Panc1 (cell line): ENCODE data around the gene UBE2L3. TPM values are rescaled to one million over a fixed set of nuclear protein-coding genes. Genes with fewer than 3 reads are reported as not detected.
A peak's percentile ranks its signal among the peaks of the same experiment; 100 is the strongest.

Experiments used
- ATAC-seq: fragments of 200-7000 bp; cut with Tn5 transposase; 2 replicates; pipeline ENCODE4 v1.9.1; 2020; ENCODE audit warnings: mild to moderate bottlenecking, moderate library complexity
- BruUV-seq: library from RNA; stranded (reverse); fragments of 400-500 nt; replicated peaks from 2 replicates; lab custom pipeline; 2021; lab: Mats Ljungman, UMichigan
- CTCF ChIA-PET: fragments of 300-600 bp; sonication (Branson Sonifier 250); formaldehyde crosslinking; loops from one replicate; lab custom pipeline; 2022; ENCODE audit warnings: antibody characterized with exemption; lab: Charles Lee
- POLR2A ChIA-PET: fragments of 300-600 bp; sonication (Branson Sonifier 250); formaldehyde crosslinking; loops from one replicate; lab custom pipeline; 2022; ENCODE audit warnings: antibody characterized with exemption; lab: Charles Lee
- DNase-seq: peaks from one replicate; pipeline ENCODE4 v3.0.0-alpha.2; 2010; ENCODE audit warnings: low read depth, low spot score
- H3K27ac ChIP-seq: 2 replicates; pipeline ENCODE4 v1.5.1; 2011; ENCODE audit warnings: mild to moderate bottlenecking, low read length, inconsistent platforms
- H3K27me3 ChIP-seq: fragments of 200-500 bp; sonication (Bioruptor generic); 2 replicates; pipeline ENCODE4 v1.6.0; 2014; ENCODE audit warnings: low read length, inconsistent platforms; ENCODE audit not compliant: control insufficient read depth, insufficient read depth
- H3K36me3 ChIP-seq: fragments of 200-500 bp; sonication (Bioruptor generic); 2 replicates; pipeline ENCODE4 v1.5.1; 2014; ENCODE audit warnings: inconsistent platforms, mild to moderate bottlenecking, low read length, moderate library complexity; ENCODE audit not compliant: control insufficient read depth, insufficient read depth
- H3K4me1 ChIP-seq: 2 replicates; pipeline ENCODE4 v1.5.1; 2011; ENCODE audit warnings: inconsistent platforms, mild to moderate bottlenecking, low read length, moderate library complexity; ENCODE audit not compliant: control insufficient read depth, insufficient read depth
- H3K4me3 ChIP-seq, 2 experiments: 2 replicates each; pipeline ENCODE4 v1.5.1; 2011 to 2012; ENCODE audit warnings: low read depth in 2 of 2, low read length in 2 of 2, mild to moderate bottlenecking in 2 of 2, inconsistent platforms in 1 of 2, moderate library complexity in 1 of 2
- H3K9me3 ChIP-seq: fragments of 200-500 bp; sonication (Bioruptor generic); 2 replicates; pipeline ENCODE4 v1.5.1; 2014; ENCODE audit warnings: low read depth, mild to moderate bottlenecking, inconsistent platforms, low read length, moderate library complexity; ENCODE audit not compliant: control insufficient read depth, insufficient read depth
- POLR2AphosphoS5 ChIP-seq: IDR thresholded peaks from 2 replicates; pipeline ENCODE4 v1.6.1; 2012; ENCODE audit warnings: mild to moderate bottlenecking, low read depth, low read length, moderate library complexity
- SIN3A ChIP-seq: IDR thresholded peaks from 2 replicates; pipeline ENCODE4 v1.6.1; 2012; ENCODE audit warnings: low read depth, mild to moderate bottlenecking, low read length, moderate library complexity, borderline replicate concordance; ENCODE audit not compliant: insufficient read depth
- TCF7L2 ChIP-seq: IDR thresholded peaks from 2 replicates; pipeline ENCODE4 v1.6.1; 2011; ENCODE audit warnings: mild to moderate bottlenecking, low read depth, low read length, inconsistent platforms
- in situ Hi-C: cut with HindIII; loops from 2 replicates; pipeline ENCODE4 v1.10.0; 2016; ENCODE audit warnings: low sequenced_read_pairs, low pct_unique_long_range_greater_than_20kb
- intact Hi-C: fragments of 100-400 bp; cut with micrococcal nuclease; formaldehyde crosslinking; loops from one replicate; pipeline ENCODE4 v1.10.0; 2022; ENCODE audit not compliant: unreplicated experiment
- total RNA-seq: library from RNA; stranded (reverse); gene quantifications from one replicate; pipeline ENCODE4 v1.2.1, GENCODE V29; 2021; ENCODE audit not compliant: unreplicated experiment
- TF ChIP-seq, protein P1 (sequence below), 2 experiments: IDR thresholded peaks; 2 replicates each; pipeline ENCODE4 v1.6.1; 2011 to 2012; ENCODE audit warnings: low read depth in 2 of 2, control low read depth in 1 of 2, low read length in 1 of 2, mild to moderate bottlenecking in 1 of 2, moderate library complexity in 1 of 2; ENCODE audit not compliant: insufficient read depth in 1 of 2
- TF ChIP-seq, protein P2 (sequence below): fragments of 450-650 bp; IDR thresholded peaks from 2 replicates; pipeline ENCODE4 v1.5.1; 2017; ENCODE audit warnings: mild to moderate bottlenecking

UBE2L3 gene
- total RNA-seq, 1 experiment from 2014 or later, result 51.1 TPM

DNA sequence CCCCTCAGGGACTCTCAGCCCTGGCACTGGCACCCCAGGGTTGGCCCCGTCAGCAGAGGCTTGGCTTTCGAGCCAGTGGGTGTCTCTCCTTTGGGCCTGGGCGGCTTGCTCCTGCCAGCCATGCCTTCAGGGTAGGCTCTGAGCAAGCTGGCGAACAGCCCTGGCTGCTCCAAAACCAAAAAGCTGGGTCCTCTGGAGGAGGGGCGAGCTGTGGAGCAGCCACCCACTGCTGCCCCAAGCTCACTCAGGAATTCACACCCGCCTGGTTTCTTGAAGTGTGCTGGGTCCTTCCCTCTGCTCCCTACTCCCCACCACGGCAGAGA lies 56.1 kb downstream of the UBE2L3 start:
- Histone ChIP-seq H3K4me1 (peaks cover 67% of the 10 kb centered on the region), H3K36me3 (no peaks in the 10 kb centered on the region; the same call in 1 of the 2 replicates), H3K27me3 (no peaks in the 10 kb centered on the region), H3K27ac (peak overlapping the region; percentile 44), H3K4me3 (no peak overlapping the region), H3K9me3 (no peaks in the 10 kb centered on the region)
- ATAC-seq, result no peak
- no peak for TF ChIP-seq SIN3A
- TF ChIP-seq, protein P1, sequence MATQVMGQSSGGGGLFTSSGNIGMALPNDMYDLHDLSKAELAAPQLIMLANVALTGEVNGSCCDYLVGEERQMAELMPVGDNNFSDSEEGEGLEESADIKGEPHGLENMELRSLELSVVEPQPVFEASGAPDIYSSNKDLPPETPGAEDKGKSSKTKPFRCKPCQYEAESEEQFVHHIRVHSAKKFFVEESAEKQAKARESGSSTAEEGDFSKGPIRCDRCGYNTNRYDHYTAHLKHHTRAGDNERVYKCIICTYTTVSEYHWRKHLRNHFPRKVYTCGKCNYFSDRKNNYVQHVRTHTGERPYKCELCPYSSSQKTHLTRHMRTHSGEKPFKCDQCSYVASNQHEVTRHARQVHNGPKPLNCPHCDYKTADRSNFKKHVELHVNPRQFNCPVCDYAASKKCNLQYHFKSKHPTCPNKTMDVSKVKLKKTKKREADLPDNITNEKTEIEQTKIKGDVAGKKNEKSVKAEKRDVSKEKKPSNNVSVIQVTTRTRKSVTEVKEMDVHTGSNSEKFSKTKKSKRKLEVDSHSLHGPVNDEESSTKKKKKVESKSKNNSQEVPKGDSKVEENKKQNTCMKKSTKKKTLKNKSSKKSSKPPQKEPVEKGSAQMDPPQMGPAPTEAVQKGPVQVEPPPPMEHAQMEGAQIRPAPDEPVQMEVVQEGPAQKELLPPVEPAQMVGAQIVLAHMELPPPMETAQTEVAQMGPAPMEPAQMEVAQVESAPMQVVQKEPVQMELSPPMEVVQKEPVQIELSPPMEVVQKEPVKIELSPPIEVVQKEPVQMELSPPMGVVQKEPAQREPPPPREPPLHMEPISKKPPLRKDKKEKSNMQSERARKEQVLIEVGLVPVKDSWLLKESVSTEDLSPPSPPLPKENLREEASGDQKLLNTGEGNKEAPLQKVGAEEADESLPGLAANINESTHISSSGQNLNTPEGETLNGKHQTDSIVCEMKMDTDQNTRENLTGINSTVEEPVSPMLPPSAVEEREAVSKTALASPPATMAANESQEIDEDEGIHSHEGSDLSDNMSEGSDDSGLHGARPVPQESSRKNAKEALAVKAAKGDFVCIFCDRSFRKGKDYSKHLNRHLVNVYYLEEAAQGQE (IDR thresholded peaks at IDR 0.05; ENCODE audit: insufficient read depth in 1 of 2, low read depth in 2 of 2, low read length in 1 of 2), result no peak
- TF ChIP-seq, protein P2, sequence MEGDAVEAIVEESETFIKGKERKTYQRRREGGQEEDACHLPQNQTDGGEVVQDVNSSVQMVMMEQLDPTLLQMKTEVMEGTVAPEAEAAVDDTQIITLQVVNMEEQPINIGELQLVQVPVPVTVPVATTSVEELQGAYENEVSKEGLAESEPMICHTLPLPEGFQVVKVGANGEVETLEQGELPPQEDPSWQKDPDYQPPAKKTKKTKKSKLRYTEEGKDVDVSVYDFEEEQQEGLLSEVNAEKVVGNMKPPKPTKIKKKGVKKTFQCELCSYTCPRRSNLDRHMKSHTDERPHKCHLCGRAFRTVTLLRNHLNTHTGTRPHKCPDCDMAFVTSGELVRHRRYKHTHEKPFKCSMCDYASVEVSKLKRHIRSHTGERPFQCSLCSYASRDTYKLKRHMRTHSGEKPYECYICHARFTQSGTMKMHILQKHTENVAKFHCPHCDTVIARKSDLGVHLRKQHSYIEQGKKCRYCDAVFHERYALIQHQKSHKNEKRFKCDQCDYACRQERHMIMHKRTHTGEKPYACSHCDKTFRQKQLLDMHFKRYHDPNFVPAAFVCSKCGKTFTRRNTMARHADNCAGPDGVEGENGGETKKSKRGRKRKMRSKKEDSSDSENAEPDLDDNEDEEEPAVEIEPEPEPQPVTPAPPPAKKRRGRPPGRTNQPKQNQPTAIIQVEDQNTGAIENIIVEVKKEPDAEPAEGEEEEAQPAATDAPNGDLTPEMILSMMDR, result no peak
- no peak for TF ChIP-seq POLR2AphosphoS5
- TF ChIP-seq TCF7L2, result no peak
- BruUV-seq, result no TSS peak
- in situ Hi-C loops, result no loop called here
- CTCF ChIA-PET, result interaction anchor here (1.4 kb wide), 1 partner anchor 18 kb away, joined by 4 read pairs; no protein-coding TSS in a partner anchor
- DNase-seq, result no peak
- POLR2A ChIA-PET, result no interaction called here
- intact Hi-C loops, result no loop called here

DNA sequence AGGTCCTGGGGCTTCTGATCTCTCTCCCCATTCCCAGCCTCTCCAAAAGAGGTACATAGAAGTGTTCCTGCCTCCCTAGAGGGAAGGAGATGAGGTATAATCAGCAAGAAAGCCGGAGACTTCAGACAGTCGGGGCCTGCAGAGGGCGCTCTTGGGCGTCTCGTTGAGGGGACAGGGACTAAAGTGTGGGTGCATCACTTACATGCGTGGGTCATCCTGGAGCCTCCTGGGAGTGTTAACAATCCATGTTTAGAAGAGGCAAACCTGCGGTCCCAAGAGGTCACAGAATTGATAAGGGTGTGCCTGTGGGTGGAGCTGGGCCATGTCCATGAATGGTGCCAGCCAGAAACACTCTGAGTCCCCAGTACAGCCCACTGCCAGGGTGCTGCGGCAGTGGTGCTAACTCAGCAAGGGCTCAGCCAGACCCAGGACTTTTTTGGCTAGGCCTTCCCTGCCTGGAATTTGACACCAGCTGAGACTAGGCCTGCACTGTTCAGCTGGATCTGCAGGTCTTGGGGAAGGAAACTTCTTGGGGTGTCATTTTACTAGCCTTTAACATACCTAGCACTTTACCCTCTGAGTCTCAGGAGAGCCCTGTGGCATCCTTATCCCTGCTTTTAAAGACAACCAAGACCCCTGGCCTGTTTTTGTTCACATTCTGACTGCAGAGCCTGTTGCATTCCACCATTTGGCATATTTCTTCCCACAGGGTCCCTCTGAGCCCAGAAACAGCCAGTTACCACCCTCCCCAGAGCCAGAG lies 56.8 kb downstream of the UBE2L3 start:
- ChIA-PET CTCF (interaction anchor here (1.4 kb wide), 1 partner anchor 17 kb away, joined by 4 read pairs; no protein-coding TSS in a partner anchor), POLR2A (no interaction called here)
- peak; percentile 73 for TF ChIP-seq POLR2AphosphoS5
- TF ChIP-seq, protein P1 (IDR thresholded peaks at IDR 0.05; ENCODE audit: insufficient read depth in 1 of 2, low read depth in 2 of 2, low read length in 1 of 2), result no peak
- TF ChIP-seq, protein P2, result peak; percentile 86
- H3K4me1 ChIP-seq, result peaks cover 60% of the 10 kb centered on the region
- H3K9me3 ChIP-seq, result no peaks in the 10 kb centered on the region
- no peaks in the 10 kb centered on the region; the same call in 1 of the 2 replicates for H3K36me3 ChIP-seq
- in situ Hi-C loops (no loop called here), intact Hi-C loops (no loop called here)
- H3K27me3 ChIP-seq, result no peaks in the 10 kb centered on the region
- peak overlapping the region; percentile 44 for H3K27ac ChIP-seq
- DNase-seq, result no peak
- ATAC-seq, result peak; percentile 15; the same call in 1 of the 2 replicates
- H3K4me3 ChIP-seq, result no peak overlapping the region
- BruUV-seq, result no TSS peak
